H1 (cell line): ENCODE measurements around the gene PABPC1L.

Experiments used
- EGR1 ChIP-seq: IDR thresholded peaks from 2 replicates; pipeline ENCODE4 v1.6.1; 2011; ENCODE audit warnings: low read depth, low read length, borderline replicate concordance
- EZH2 ChIP-seq: fragments of 200-600 bp; sonication (generic); IDR thresholded peaks from 2 replicates; pipeline ENCODE4 v1.7.1; 2012; ENCODE audit warnings: low read depth, mild to moderate bottlenecking, moderate library complexity, low read length, inconsistent platforms; ENCODE audit not compliant: severe bottlenecking
- HDAC2 ChIP-seq, 2 experiments: fragments of 300-600 bp in 1 of 2; sonication (generic) in 1 of 2; IDR thresholded peaks; 2 replicates each; pipeline ENCODE4 v1.6.1; 2011 to 2012; ENCODE audit warnings: low read depth in 2 of 2, low read length in 2 of 2, mild to moderate bottlenecking in 2 of 2, moderate library complexity in 2 of 2, borderline replicate concordance in 1 of 2, inconsistent platforms in 1 of 2
- POLR2A ChIP-seq, 2 experiments: IDR thresholded peaks; 1 replicate in 1 of 2; 2 replicates in 1 of 2; pipeline ENCODE4 v1.6.1; 2011; ENCODE audit warnings: low read depth in 2 of 2, low read length in 2 of 2, mild to moderate bottlenecking in 2 of 2; ENCODE audit errors: control extremely low read depth in 1 of 2
- RNF2 ChIP-seq: fragments of 200-900, 300-1000 bp; sonication (generic); IDR thresholded peaks from 2 replicates; pipeline ENCODE4 v1.7.1; 2016; ENCODE audit warnings: borderline replicate concordance, low read depth, mild to moderate bottlenecking, antibody characterized with exemption, low read length; ENCODE audit not compliant: poor library complexity, severe bottlenecking; ENCODE audit errors: missing control alignments
- SP1 ChIP-seq: IDR thresholded peaks from 2 replicates; pipeline ENCODE4 v1.6.1; 2011; ENCODE audit warnings: low read depth, low read length
- SUZ12 ChIP-seq: fragments of 200-600 bp; sonication (generic); IDR thresholded peaks from 2 replicates; pipeline ENCODE4 v1.6.1; 2012; ENCODE audit warnings: mild to moderate bottlenecking, inconsistent platforms, low read length, moderate library complexity, mixed read lengths
- TAF1 ChIP-seq: IDR thresholded peaks from 2 replicates; pipeline ENCODE4 v1.6.1; 2011; ENCODE audit warnings: mild to moderate bottlenecking, low read depth, low read length
- TEAD4 ChIP-seq: IDR thresholded peaks from 2 replicates; pipeline ENCODE4 v1.6.1; 2012; ENCODE audit warnings: low read depth, low read length, inconsistent platforms, mixed read lengths
- YY1 ChIP-seq: IDR thresholded peaks from 2 replicates; pipeline ENCODE4 v1.6.1; 2011; ENCODE audit warnings: low read depth, mild to moderate bottlenecking, low read length
- TF ChIP-seq, protein P1 (sequence below), 3 experiments: IDR thresholded peaks; 1 replicate in 2 of 3; 2 replicates in 1 of 3; pipeline versions ENCODE4 v1.5.1 to v1.6.1; 2011; ENCODE audit warnings: low read length in 3 of 3, mild to moderate bottlenecking in 3 of 3, inconsistent platforms in 2 of 3, low read depth in 1 of 3, moderate library complexity in 1 of 3; ENCODE audit not compliant: insufficient read depth in 1 of 3; ENCODE audit errors: control extremely low read depth in 1 of 3
- TF ChIP-seq, protein P2 (sequence below): IDR thresholded peaks from 2 replicates; pipeline ENCODE4 v1.6.1; 2012; ENCODE audit warnings: inconsistent platforms

DNA sequence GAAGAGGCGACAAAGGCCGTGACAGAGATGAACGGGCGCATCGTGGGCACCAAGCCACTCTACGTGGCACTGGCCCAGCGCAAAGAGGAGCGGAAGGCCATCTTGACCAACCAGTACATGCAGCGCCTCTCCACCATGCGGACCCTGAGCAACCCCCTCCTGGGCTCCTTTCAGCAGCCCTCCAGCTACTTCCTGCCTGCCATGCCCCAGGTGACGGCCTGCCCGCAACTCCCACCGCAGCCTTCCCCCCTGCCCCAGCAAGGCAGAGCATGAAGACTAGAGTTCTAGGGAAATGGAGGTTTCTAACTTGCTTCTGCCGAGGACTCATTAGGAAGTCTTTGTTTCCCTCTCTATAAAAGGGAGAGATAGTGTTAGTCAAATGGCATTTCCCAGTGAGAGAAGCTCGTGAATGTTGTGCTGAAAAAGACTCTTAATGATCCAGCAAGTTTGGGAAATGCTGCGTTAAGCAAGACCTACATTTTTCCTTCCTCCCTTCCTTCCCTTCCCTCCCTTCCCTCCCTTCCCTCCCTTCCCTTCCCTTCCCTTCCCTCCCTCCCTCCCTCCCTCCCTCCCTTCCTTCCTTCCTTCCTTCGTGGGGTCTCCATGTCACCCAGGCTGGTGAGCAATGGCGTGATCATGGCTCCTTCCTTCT is 20.8 kb downstream of the PABPC1L start:
- TF ChIP-seq RNF2 = no peak
- no peak for TF ChIP-seq TEAD4
- no peak for TF ChIP-seq TAF1
- TF ChIP-seq, protein P1, sequence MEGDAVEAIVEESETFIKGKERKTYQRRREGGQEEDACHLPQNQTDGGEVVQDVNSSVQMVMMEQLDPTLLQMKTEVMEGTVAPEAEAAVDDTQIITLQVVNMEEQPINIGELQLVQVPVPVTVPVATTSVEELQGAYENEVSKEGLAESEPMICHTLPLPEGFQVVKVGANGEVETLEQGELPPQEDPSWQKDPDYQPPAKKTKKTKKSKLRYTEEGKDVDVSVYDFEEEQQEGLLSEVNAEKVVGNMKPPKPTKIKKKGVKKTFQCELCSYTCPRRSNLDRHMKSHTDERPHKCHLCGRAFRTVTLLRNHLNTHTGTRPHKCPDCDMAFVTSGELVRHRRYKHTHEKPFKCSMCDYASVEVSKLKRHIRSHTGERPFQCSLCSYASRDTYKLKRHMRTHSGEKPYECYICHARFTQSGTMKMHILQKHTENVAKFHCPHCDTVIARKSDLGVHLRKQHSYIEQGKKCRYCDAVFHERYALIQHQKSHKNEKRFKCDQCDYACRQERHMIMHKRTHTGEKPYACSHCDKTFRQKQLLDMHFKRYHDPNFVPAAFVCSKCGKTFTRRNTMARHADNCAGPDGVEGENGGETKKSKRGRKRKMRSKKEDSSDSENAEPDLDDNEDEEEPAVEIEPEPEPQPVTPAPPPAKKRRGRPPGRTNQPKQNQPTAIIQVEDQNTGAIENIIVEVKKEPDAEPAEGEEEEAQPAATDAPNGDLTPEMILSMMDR (IDR thresholded peaks at IDR 0.05; ENCODE audit: control extremely low read depth in 1 of 3, insufficient read depth in 1 of 3, low read depth in 1 of 3, low read length in 3 of 3) = no peak
- no peak for TF ChIP-seq SUZ12
- TF ChIP-seq POLR2A (IDR thresholded peaks at IDR 0.05; ENCODE audit: control extremely low read depth in 1 of 2, low read depth in 2 of 2, low read length in 2 of 2) = no peak
- TF ChIP-seq EGR1 = no peak
- no peak for TF ChIP-seq EZH2
- no peak for TF ChIP-seq YY1
- TF ChIP-seq, protein P2, sequence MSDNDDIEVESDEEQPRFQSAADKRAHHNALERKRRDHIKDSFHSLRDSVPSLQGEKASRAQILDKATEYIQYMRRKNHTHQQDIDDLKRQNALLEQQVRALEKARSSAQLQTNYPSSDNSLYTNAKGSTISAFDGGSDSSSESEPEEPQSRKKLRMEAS = no peak
- TF ChIP-seq SP1 = no peak
- no peak for TF ChIP-seq HDAC2 (IDR thresholded peaks at IDR 0.05; ENCODE audit: borderline replicate concordance in 1 of 2, low read depth in 2 of 2, low read length in 2 of 2)
